ENCODE data around the gene WBP2NL.

DNA sequence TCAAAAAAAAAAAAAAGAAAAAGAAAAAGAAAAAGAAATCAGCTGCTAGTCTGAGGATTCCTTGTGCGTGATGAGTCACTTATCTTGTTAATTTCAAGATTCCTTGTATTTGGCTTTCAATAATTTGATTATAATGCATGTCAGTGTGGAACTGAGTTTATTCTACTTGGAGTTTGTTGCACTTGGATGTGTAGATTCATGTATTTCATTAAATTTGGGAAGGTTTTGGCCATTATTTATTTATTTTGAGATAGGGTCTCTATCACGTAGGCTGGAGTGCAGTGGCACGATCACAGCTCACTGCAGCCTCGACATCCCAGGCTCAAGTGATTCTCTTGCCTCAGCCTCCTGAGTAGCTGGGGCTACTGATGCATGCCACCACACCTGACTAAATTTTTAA lies 14.8 kb downstream of the WBP2NL start:
- TF ChIP-seq, protein P1, sequence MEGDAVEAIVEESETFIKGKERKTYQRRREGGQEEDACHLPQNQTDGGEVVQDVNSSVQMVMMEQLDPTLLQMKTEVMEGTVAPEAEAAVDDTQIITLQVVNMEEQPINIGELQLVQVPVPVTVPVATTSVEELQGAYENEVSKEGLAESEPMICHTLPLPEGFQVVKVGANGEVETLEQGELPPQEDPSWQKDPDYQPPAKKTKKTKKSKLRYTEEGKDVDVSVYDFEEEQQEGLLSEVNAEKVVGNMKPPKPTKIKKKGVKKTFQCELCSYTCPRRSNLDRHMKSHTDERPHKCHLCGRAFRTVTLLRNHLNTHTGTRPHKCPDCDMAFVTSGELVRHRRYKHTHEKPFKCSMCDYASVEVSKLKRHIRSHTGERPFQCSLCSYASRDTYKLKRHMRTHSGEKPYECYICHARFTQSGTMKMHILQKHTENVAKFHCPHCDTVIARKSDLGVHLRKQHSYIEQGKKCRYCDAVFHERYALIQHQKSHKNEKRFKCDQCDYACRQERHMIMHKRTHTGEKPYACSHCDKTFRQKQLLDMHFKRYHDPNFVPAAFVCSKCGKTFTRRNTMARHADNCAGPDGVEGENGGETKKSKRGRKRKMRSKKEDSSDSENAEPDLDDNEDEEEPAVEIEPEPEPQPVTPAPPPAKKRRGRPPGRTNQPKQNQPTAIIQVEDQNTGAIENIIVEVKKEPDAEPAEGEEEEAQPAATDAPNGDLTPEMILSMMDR (IDR thresholded peaks at IDR 0.05) = no peak
- no peak for TF ChIP-seq POLR2A (IDR thresholded peaks at IDR 0.05; ENCODE audit: low read depth)
- no peak for TF ChIP-seq POLR2AphosphoS5 (IDR thresholded peaks at IDR 0.05)
